Astrocyte (in vitro differentiated cells and primary cell): ENCODE results near the gene ICA1. TPM values are rescaled to one million over a fixed set of nuclear protein-coding genes. Genes with fewer than 3 reads are reported as not detected.

Experiments
- DNase-seq: peaks from one replicate; pipeline ENCODE4 v3.0.0-alpha.2; 2010; ENCODE audit warnings: low read depth
- FAIRE-seq: peaks from 2 replicates; lab custom pipeline; 2011; peaks lifted over from hg19 to GRCh38; lab: Jason Lieb, UNC
- H2AFZ ChIP-seq: 2 replicates; pipeline ENCODE4 v1.6.0; 2012; ENCODE audit warnings: low read depth, low read length, inconsistent platforms
- H3K27ac ChIP-seq: 2 replicates; pipeline ENCODE4 v1.5.1; 2011; ENCODE audit warnings: low read depth, low read length, inconsistent platforms
- H3K27me3 ChIP-seq: 2 replicates; pipeline ENCODE4 v1.6.0; 2011; ENCODE audit warnings: low read length, inconsistent platforms; ENCODE audit not compliant: insufficient read depth
- H3K36me3 ChIP-seq: 2 replicates; pipeline ENCODE4 v1.5.1; 2011; ENCODE audit warnings: low read length, inconsistent platforms; ENCODE audit not compliant: insufficient read depth
- H3K4me1 ChIP-seq: 2 replicates; pipeline ENCODE4 v1.5.1; 2011; ENCODE audit warnings: low read length, inconsistent platforms; ENCODE audit not compliant: insufficient read depth
- H3K4me2 ChIP-seq: 2 replicates; pipeline ENCODE4 v1.6.0; 2012; ENCODE audit warnings: low read length, inconsistent platforms
- H3K4me3 ChIP-seq: 2 replicates; pipeline ENCODE4 v1.5.1; 2011; ENCODE audit warnings: low read depth, mild to moderate bottlenecking, low read length, inconsistent platforms; ENCODE audit not compliant: insufficient read depth
- H3K79me2 ChIP-seq: 2 replicates; pipeline ENCODE4 v1.6.0; 2012; ENCODE audit warnings: mild to moderate bottlenecking, low read length, inconsistent platforms; ENCODE audit not compliant: insufficient read depth
- H3K9ac ChIP-seq: 2 replicates; pipeline ENCODE4 v1.6.0; 2012; ENCODE audit warnings: mild to moderate bottlenecking, low read length, inconsistent platforms
- H3K9me3 ChIP-seq: 2 replicates; pipeline ENCODE4 v1.5.1; 2012; ENCODE audit warnings: low read depth, mild to moderate bottlenecking, low read length, inconsistent platforms; ENCODE audit not compliant: insufficient read depth
- H4K20me1 ChIP-seq: 2 replicates; pipeline ENCODE4 v1.6.0; 2012; ENCODE audit warnings: low read length, inconsistent platforms; ENCODE audit not compliant: insufficient read depth
- H3K27ac Mint-ChIP-seq: one replicate; pipeline ENCODE4 v1.8.0; 2021; ENCODE audit warnings: mild to moderate bottlenecking, mixed read lengths; ENCODE audit not compliant: unreplicated experiment
- H3K27me3 Mint-ChIP-seq: one replicate; pipeline ENCODE4 v1.8.0; 2021; ENCODE audit warnings: low read depth, mixed read lengths; ENCODE audit not compliant: unreplicated experiment
- H3K36me3 Mint-ChIP-seq: one replicate; pipeline ENCODE4 v1.8.0; 2021; ENCODE audit warnings: low read depth, mixed read lengths; ENCODE audit not compliant: unreplicated experiment
- H3K4me1 Mint-ChIP-seq: one replicate; pipeline ENCODE4 v1.8.0; 2021; ENCODE audit warnings: low read depth, mixed read lengths; ENCODE audit not compliant: unreplicated experiment
- H3K4me3 Mint-ChIP-seq: one replicate; pipeline ENCODE4 v1.8.0; 2021; ENCODE audit warnings: mild to moderate bottlenecking, moderate library complexity, mixed read lengths; ENCODE audit not compliant: unreplicated experiment
- H3K9me3 Mint-ChIP-seq: one replicate; pipeline ENCODE4 v1.8.0; 2021; ENCODE audit warnings: mild to moderate bottlenecking, mixed read lengths; ENCODE audit not compliant: unreplicated experiment
- EZH2 ChIP-seq: IDR thresholded peaks from 2 replicates; pipeline ENCODE4 v1.6.1; 2012; ENCODE audit warnings: mild to moderate bottlenecking, low read length, inconsistent platforms; ENCODE audit not compliant: insufficient read depth
- total RNA-seq: library from RNA; stranded (reverse); gene quantifications from 2 replicates; pipeline ENCODE4 v1.2.1, GENCODE V29; 2021
- TF ChIP-seq, protein P1 (sequence below): IDR thresholded peaks from 2 replicates; pipeline ENCODE4 v1.5.1; 2011; ENCODE audit warnings: low read depth, mild to moderate bottlenecking, inconsistent platforms, low read length, moderate library complexity; ENCODE audit not compliant: insufficient read depth

ICA1 gene
- total RNA-seq, 1 donor from 2014 or later = 8.0 TPM

DNA sequence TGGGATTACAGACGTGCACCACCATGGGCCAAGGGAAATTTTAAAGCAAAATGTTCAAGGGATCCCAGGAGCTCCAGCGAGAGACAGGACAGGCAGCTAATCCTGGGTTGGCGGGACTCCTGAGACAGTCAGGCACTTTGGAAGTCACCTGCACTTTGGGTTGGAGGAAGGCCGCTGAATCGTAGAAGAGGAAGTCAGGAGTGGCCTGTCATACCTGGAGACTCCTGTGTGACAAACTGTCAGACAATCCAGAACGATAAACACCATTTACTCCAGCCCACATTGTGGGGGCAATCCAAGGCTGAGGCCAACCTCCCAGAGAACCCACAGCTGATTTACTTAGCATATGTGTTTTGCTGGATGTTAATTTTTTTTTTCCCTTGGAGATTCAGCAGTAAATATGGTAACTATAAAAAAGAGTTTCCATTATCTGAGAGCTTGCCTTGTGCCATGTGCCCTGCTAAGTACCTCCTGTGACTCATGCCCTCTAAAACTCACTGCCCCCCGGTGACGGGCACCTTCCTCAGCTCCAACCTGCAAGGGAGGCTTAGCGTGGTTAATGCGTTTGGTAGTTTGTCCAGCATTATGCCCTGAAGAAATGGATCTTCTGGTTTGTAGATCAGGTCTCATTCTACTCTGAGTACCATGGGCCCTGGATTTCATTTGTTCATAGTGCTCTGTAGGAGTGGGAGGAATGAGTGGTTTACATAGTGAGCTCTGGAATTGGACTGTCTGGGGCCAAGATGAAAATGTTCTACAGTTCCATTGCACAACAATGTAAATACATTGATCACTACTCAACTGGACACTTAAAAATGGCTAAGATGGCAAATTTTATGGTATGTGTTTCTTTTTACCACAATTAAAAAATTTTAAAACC is 50.9 kb downstream of the ICA1 start:
- Mint-ChIP-seq H3K4me3 (no peak overlapping the region), H3K36me3 (no peaks in the 10 kb centered on the region), H3K27me3 (no peaks in the 10 kb centered on the region), H3K27ac (no peak overlapping the region), H3K4me1 (peaks cover 17% of the 10 kb centered on the region), H3K9me3 (no peaks in the 10 kb centered on the region)
- Histone ChIP-seq H2AFZ (no peak overlapping the region), H3K4me2 (no peak overlapping the region), H3K79me2 (no peaks in the 10 kb centered on the region), H3K27ac (no peak overlapping the region), H3K9ac (no peak overlapping the region), H3K4me3 (no peak overlapping the region), H3K4me1 (no peaks in the 10 kb centered on the region), H3K9me3 (no peaks in the 10 kb centered on the region), H3K27me3 (no peaks in the 10 kb centered on the region), H3K36me3 (no peaks in the 10 kb centered on the region), H4K20me1 (no peaks in the 10 kb centered on the region)
- no peak for TF ChIP-seq EZH2
- DNase-seq (no peak), FAIRE-seq (no peak)

DNA sequence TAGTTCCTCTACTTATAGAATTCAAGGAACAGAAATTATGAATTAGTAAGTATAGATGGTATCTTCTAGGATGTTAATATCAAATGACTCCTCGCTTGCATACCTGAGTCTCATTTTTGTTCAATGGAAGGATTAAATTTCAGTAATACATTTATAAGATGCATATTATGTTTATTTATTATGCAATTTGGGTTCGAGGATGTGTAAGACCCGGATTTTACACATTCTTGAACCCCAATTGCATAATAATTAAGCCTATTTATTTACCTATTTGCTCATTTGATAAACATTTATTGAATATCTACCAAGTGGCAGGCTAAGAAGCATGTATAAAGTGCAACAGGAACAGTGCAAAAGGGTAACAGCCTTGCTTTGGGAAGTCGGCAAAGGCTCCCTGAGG is 52.6 kb downstream of the ICA1 start:
- H3K27me3 Mint-ChIP-seq = no peaks in the 10 kb centered on the region
- FAIRE-seq (no peak), DNase-seq (no peak)
- H3K9ac ChIP-seq = no peak overlapping the region
- no peaks in the 10 kb centered on the region for H3K79me2 ChIP-seq
- H3K27ac Mint-ChIP-seq = no peak overlapping the region
- no peak overlapping the region for H3K27ac ChIP-seq
- H3K4me1 Mint-ChIP-seq = peaks cover 10% of the 10 kb centered on the region
- no peak for TF ChIP-seq EZH2
- TF ChIP-seq, protein P1, sequence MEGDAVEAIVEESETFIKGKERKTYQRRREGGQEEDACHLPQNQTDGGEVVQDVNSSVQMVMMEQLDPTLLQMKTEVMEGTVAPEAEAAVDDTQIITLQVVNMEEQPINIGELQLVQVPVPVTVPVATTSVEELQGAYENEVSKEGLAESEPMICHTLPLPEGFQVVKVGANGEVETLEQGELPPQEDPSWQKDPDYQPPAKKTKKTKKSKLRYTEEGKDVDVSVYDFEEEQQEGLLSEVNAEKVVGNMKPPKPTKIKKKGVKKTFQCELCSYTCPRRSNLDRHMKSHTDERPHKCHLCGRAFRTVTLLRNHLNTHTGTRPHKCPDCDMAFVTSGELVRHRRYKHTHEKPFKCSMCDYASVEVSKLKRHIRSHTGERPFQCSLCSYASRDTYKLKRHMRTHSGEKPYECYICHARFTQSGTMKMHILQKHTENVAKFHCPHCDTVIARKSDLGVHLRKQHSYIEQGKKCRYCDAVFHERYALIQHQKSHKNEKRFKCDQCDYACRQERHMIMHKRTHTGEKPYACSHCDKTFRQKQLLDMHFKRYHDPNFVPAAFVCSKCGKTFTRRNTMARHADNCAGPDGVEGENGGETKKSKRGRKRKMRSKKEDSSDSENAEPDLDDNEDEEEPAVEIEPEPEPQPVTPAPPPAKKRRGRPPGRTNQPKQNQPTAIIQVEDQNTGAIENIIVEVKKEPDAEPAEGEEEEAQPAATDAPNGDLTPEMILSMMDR = no peak
- no peaks in the 10 kb centered on the region for H3K9me3 Mint-ChIP-seq
- no peak overlapping the region for H3K4me3 ChIP-seq
- no peaks in the 10 kb centered on the region for H3K4me1 ChIP-seq
- H3K4me3 Mint-ChIP-seq = no peak overlapping the region
- H3K27me3 ChIP-seq = no peaks in the 10 kb centered on the region
- no peaks in the 10 kb centered on the region for H3K36me3 Mint-ChIP-seq
- H3K36me3 ChIP-seq = no peaks in the 10 kb centered on the region
- H2AFZ ChIP-seq = no peak overlapping the region
- no peaks in the 10 kb centered on the region for H4K20me1 ChIP-seq
- no peaks in the 10 kb centered on the region for H3K9me3 ChIP-seq
- no peak overlapping the region for H3K4me2 ChIP-seq

DNA sequence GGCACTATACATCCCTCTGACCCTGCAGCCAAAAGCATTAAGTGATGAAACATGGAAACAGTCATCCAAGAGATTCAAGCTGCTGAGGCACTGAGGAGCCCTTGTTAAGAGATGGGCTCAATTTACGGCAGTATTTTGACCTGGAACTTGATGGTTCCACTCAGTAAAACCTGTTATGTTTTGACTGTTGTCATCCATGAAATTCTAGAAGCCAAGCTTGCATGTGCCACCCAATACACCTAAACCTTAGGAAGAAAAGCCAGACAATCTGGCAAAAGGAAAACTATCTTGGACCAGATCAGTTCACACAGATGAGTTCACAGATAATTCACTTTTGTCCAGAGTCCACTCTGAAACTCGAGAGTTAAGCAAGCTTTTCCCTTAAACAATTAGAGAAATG is 53.2 kb downstream of the ICA1 start:
- H3K4me1 Mint-ChIP-seq = peaks cover 4% of the 10 kb centered on the region
- Histone ChIP-seq H3K4me2 (no peak overlapping the region), H3K79me2 (no peaks in the 10 kb centered on the region), H3K4me3 (no peak overlapping the region), H2AFZ (no peak overlapping the region), H3K4me1 (no peaks in the 10 kb centered on the region), H3K9ac (no peak overlapping the region), H4K20me1 (no peaks in the 10 kb centered on the region), H3K27ac (no peak overlapping the region), H3K27me3 (no peaks in the 10 kb centered on the region), H3K36me3 (no peaks in the 10 kb centered on the region), H3K9me3 (no peaks in the 10 kb centered on the region)
- H3K36me3 Mint-ChIP-seq = no peaks in the 10 kb centered on the region
- DNase-seq = no peak
- no peak for FAIRE-seq
- no peaks in the 10 kb centered on the region for H3K9me3 Mint-ChIP-seq
- H3K4me3 Mint-ChIP-seq = no peak overlapping the region
- H3K27me3 Mint-ChIP-seq = no peaks in the 10 kb centered on the region
- no peak overlapping the region for H3K27ac Mint-ChIP-seq
- TF ChIP-seq, protein P1 = no peak
